HepG2 (cell line): Measurements from ENCODE around the gene CCSER1.

Experiments
- CREB1 ChIP-seq, 2 experiments: fragments of 450-650 bp in 1 of 2; IDR thresholded peaks; 2 replicates each; pipeline ENCODE4 v1.6.1; 2016 to 2017; ENCODE audit warnings: control low read depth in 1 of 2, mild to moderate bottlenecking in 1 of 2, missing compliant biosample characterization in 1 of 2, missing genetic modification characterization in 1 of 2
- SP2 ChIP-seq: sonication (generic); formaldehyde crosslinking; IDR thresholded peaks from 2 replicates; pipeline ENCODE4 v1.5.1; 2020; ENCODE audit warnings: mild to moderate bottlenecking, missing genetic modification reagents
- TAF1 ChIP-seq: sonication (generic); formaldehyde crosslinking; IDR thresholded peaks from 2 replicates; pipeline ENCODE4 v1.4.0; 2020; ENCODE audit warnings: missing genetic modification reagents
- ZBTB7A ChIP-seq: sonication (generic); formaldehyde crosslinking; IDR thresholded peaks from 2 replicates; pipeline ENCODE4 v1.8.0; 2022; ENCODE audit warnings: mild to moderate bottlenecking, missing genetic modification reagents
- ZNF430 ChIP-seq: sonication (generic); formaldehyde crosslinking; IDR thresholded peaks from 2 replicates; pipeline ENCODE4 v1.9.0; 2021; ENCODE audit warnings: mild to moderate bottlenecking, missing genetic modification reagents
- ZSCAN20 ChIP-seq: sonication (generic); formaldehyde crosslinking; IDR thresholded peaks from 2 replicates; pipeline ENCODE4 v1.4.0; 2020; ENCODE audit warnings: missing genetic modification reagents, mild to moderate bottlenecking, borderline replicate concordance
- TF ChIP-seq, protein P1 (sequence below): sonication (generic); formaldehyde crosslinking; IDR thresholded peaks from 2 replicates; pipeline ENCODE4 v1.4.0; 2020; ENCODE audit warnings: missing genetic modification reagents

DNA sequence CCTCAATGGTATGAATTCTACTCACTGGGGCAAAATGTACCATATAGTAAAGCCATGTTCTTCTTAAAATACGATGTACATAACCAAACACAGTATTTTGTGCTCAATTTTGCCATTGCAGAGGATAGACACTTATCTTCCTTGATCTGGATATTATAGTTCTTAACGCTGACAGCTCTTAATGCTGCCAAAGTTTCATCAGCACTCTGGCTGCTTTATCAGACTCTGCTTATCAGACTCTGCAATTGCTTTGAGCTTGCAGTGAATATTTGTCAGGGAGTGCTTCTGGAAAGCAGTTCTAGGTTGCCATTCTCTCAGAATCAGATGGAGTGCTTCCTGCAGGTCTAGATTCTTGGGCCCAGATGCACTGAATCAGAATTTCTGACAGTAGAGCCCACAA is 863.1 kb downstream of the CCSER1 start:
- TF ChIP-seq CREB1 (IDR thresholded peaks at IDR 0.05), result no peak
- TF ChIP-seq CREB1 (CRISPR knock-in tag; IDR thresholded peaks at IDR 0.05), result no peak
- TF ChIP-seq, protein P1, sequence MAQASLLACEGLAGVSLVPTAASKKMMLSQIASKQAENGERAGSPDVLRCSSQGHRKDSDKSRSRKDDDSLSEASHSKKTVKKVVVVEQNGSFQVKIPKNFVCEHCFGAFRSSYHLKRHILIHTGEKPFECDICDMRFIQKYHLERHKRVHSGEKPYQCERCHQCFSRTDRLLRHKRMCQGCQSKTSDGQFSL (CRISPR knock-in tag), result no peak
- no peak for TF ChIP-seq SP2 (CRISPR knock-in tag)
- TF ChIP-seq ZSCAN20 (CRISPR knock-in tag), result no peak
- TF ChIP-seq TAF1 (CRISPR knock-in tag), result no peak
- TF ChIP-seq ZBTB7A (CRISPR knock-in tag), result no peak
- TF ChIP-seq ZNF430 (CRISPR knock-in tag), result no peak
